GM18951 (cell line): ENCODE measurements around the gene HBS1L.

Source experiments
- POLR2A ChIP-seq: IDR thresholded peaks from 4 replicates; pipeline ENCODE4 v1.6.1; 2011; ENCODE audit warnings: mild to moderate bottlenecking; ENCODE audit not compliant: insufficient read length, insufficient read depth; ENCODE audit errors: extremely low read depth
- in situ Hi-C: fragments of 300-500 bp; cut with MboI; formaldehyde crosslinking; loops from one replicate; pipeline ENCODE4 v1.12.0; 2022; ENCODE audit warnings: low sequenced_read_pairs, mixed read lengths, inconsistent platforms; ENCODE audit not compliant: unreplicated experiment

HBS1L gene

GRCh38 chr6:135087803-135088202 is 33.2 kb upstream of the HBS1L start:
- in situ Hi-C loops, result no loop called here

GRCh38 chr6:135087403-135087802 is 32.8 kb upstream of the HBS1L start:
- in situ Hi-C loops, result no loop called here
- no peak for TF ChIP-seq POLR2A

More at GRCh38 chr6:135087803-135088202, 33.2 kb upstream of the HBS1L start:
- TF ChIP-seq POLR2A, result no peak

GRCh38 chr6:135086414-135086764 is 31.8 kb upstream of the HBS1L start:
- no peak for TF ChIP-seq POLR2A
- in situ Hi-C loops, result no loop called here

GRCh38 chr6:135085700-135086413 is 31.2 kb upstream of the HBS1L start:
- no peak for TF ChIP-seq POLR2A
- in situ Hi-C loops, result no loop called here

GRCh38 chr6:135084916-135085269 is 30.3 kb upstream of the HBS1L start:
- in situ Hi-C loops, result no loop called here
- TF ChIP-seq POLR2A, result no peak

- TF ChIP-seq POLR2A, result no peak
- in situ Hi-C loops, result no loop called here
Measured at GRCh38 chr6:135084001-135084915, 29.6 kb upstream of the HBS1L start.

GRCh38 chr6:135081966-135082365 is 27.3 kb upstream of the HBS1L start:
- in situ Hi-C loops, result no loop called here
- TF ChIP-seq POLR2A, result no peak

- in situ Hi-C loops, result no loop called here
- TF ChIP-seq POLR2A, result no peak
Measured at GRCh38 chr6:135075018-135075417, 20.4 kb upstream of the HBS1L start.

GRCh38 chr6:135073756-135074393 is 19.3 kb upstream of the HBS1L start:
- in situ Hi-C loops, result no loop called here
- no peak for TF ChIP-seq POLR2A

- TF ChIP-seq POLR2A, result no peak
- in situ Hi-C loops, result no loop called here
Measured at GRCh38 chr6:135073217-135073616, 18.6 kb upstream of the HBS1L start.

GRCh38 chr6:135072753-135073152 is 18.1 kb upstream of the HBS1L start:
- TF ChIP-seq POLR2A, result no peak
- in situ Hi-C loops, result no loop called here

GRCh38 chr6:135071541-135071940 is 16.9 kb upstream of the HBS1L start:
- in situ Hi-C loops, result no loop called here
- TF ChIP-seq POLR2A, result no peak

GRCh38 chr6:135067911-135068310 is 13.3 kb upstream of the HBS1L start:
- no peak for TF ChIP-seq POLR2A
- in situ Hi-C loops, result no loop called here
